Measurements from ENCODE around the gene TMEM130. TPM values are rescaled to one million over a fixed set of nuclear protein-coding genes. Genes with fewer than 3 reads are reported as not detected.

Gene TMEM130
- total RNA-seq, 1 donor from 2014 or later: not detected

DNA sequence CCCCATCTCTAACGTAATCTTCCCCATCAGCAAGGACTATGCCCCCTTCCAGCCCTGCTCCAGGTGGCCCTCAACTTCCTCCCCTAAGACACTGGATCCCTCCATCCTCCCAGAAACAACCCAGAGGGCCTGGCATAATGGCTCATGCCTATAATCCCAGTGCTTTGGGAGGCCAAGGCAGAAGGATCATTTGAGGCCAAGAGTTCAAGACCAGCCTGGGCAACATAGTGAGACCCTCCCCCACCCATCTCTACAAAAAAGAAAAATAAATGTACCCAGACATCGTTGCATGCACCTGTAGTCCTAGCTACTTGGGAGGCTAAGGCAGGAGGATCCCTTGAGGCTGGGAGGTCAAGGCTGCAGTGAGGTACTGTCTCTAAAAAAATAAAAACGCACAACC, 42.6 kb downstream of the TMEM130 start:
- H3K27ac ChIP-seq (replicated peaks): peak overlapping the region; percentile 90
- peaks cover 28% of the 10 kb centered on the region for H3K4me1 ChIP-seq
- H3K36me3 ChIP-seq: no peaks in the 10 kb centered on the region
- intact Hi-C loops (cut with micrococcal nuclease): no loop called here
- no peaks in the 10 kb centered on the region for H3K27me3 ChIP-seq (ENCODE audit: low read depth)
- DNase-seq: no peak
- no peak overlapping the region for H3K4me3 ChIP-seq
- no peaks in the 10 kb centered on the region for H3K9me3 ChIP-seq (replicated peaks)
- TF ChIP-seq CTCF (IDR thresholded peaks at IDR 0.05; ENCODE audit: borderline replicate concordance): no peak

DNA sequence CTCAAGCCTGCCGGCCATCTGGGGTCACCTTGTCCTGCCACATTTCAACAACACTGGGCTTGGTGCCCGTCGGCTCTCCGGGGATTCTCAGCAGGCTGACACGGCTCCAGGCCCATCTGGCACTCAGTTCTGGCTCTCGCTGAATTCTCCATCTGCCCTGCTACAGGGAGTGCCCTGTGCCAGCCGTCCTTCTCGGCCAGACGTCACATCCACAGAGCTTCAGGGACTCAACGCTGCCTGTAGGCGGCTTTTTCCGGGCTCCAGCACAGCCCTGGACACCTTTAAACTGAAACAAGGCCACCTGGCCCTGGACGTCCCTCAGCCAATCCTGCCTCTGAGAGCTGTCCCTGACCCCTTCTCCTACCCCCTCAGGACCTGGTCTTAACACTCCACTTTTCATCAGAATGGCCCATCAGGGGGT, 43.0 kb downstream of the TMEM130 start:
- Histone ChIP-seq H3K27ac (replicated peaks) (peak overlapping the region; percentile 90), H3K4me1 (peaks cover 29% of the 10 kb centered on the region), H3K36me3 (no peaks in the 10 kb centered on the region), H3K27me3 (ENCODE audit: low read depth) (no peaks in the 10 kb centered on the region), H3K4me3 (no peak overlapping the region), H3K9me3 (replicated peaks) (no peaks in the 10 kb centered on the region)
- DNase-seq: peak; percentile 91
- peak; percentile 61 for TF ChIP-seq CTCF (IDR thresholded peaks at IDR 0.05; ENCODE audit: borderline replicate concordance)
- intact Hi-C loops (cut with micrococcal nuclease): no loop called here

- no peaks in the 10 kb centered on the region for H3K36me3 ChIP-seq
- peak overlapping the region; percentile 9 for H3K4me3 ChIP-seq
- H3K27me3 ChIP-seq (ENCODE audit: low read depth): no peaks in the 10 kb centered on the region
- no peak for TF ChIP-seq CTCF (IDR thresholded peaks at IDR 0.05; ENCODE audit: borderline replicate concordance)
- H3K27ac ChIP-seq (replicated peaks): peak overlapping the region; percentile 90
- H3K4me1 ChIP-seq: peaks cover 27% of the 10 kb centered on the region
- intact Hi-C loops (cut with micrococcal nuclease): no loop called here
- no peak for DNase-seq
- no peaks in the 10 kb centered on the region for H3K9me3 ChIP-seq (replicated peaks)
Observed at GRCh38 chr7:98826387-98826786, 43.4 kb downstream of the TMEM130 start.

DNA sequence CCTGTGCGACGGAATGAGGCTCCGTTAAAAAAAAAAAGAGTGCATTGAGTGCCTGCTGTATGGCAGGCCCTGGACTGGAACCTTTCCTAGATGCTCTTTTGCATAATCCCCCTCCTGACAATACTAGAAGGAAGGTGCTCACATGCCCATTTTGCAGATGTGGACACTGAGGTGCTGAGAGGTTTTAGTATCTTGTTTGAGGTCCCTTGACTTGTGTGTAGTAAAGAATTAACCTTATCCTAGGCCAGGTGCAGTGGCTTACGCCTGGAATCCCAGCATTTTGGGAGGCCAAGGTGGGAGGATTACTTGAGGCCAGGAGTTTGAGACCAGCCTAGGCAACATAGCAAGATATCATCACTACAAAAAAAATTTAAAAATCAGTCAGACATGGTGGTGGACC, 46.6 kb downstream of the TMEM130 start:
- Histone ChIP-seq H3K27ac (replicated peaks) (no peak overlapping the region), H3K27me3 (ENCODE audit: low read depth) (no peaks in the 10 kb centered on the region), H3K4me1 (peaks cover 23% of the 10 kb centered on the region), H3K36me3 (no peaks in the 10 kb centered on the region), H3K9me3 (replicated peaks) (no peaks in the 10 kb centered on the region), H3K4me3 (no peak overlapping the region)
- no peak for DNase-seq
- TF ChIP-seq CTCF (IDR thresholded peaks at IDR 0.05; ENCODE audit: borderline replicate concordance): no peak
- intact Hi-C loops (cut with micrococcal nuclease): no loop called here

- Histone ChIP-seq H3K9me3 (replicated peaks) (no peaks in the 10 kb centered on the region), H3K4me1 (peaks cover 27% of the 10 kb centered on the region), H3K27ac (replicated peaks) (no peak overlapping the region), H3K27me3 (ENCODE audit: low read depth) (no peaks in the 10 kb centered on the region), H3K4me3 (no peak overlapping the region), H3K36me3 (no peaks in the 10 kb centered on the region)
- DNase-seq: no peak
- no peak for TF ChIP-seq CTCF (IDR thresholded peaks at IDR 0.05; ENCODE audit: borderline replicate concordance)
- intact Hi-C loops (cut with micrococcal nuclease): no loop called here
Observed at GRCh38 chr7:98821348-98821747, 48.5 kb downstream of the TMEM130 start.
